BJ (cell line): ENCODE measurements around the gene IQCN. TPM values are rescaled to one million over a fixed set of nuclear protein-coding genes. Genes with fewer than 3 reads are reported as not detected.

Experiments
- CTCF ChIA-PET: fragments of 350-600 bp; formaldehyde crosslinking; extraction: SDS; loops from one replicate; lab custom pipeline; 2021; ENCODE audit warnings: antibody characterized with exemption, inconsistent platforms; lab: Yijun Ruan, JAX
- POLR2A ChIA-PET: fragments of 300-600 bp; sonication (Branson Sonifier 250); formaldehyde crosslinking; extraction: SDS; loops from one replicate; lab custom pipeline; 2021; ENCODE audit warnings: antibody characterized with exemption; lab: Charles Lee
- DNase-seq: peaks from one replicate; pipeline ENCODE4 v3.0.0-alpha.2; 2011; ENCODE audit warnings: low read depth
- H3K27me3 ChIP-seq: 2 replicates; pipeline ENCODE4 v1.6.0; 2011; ENCODE audit warnings: low read length; ENCODE audit not compliant: control insufficient read depth, insufficient read depth
- H3K36me3 ChIP-seq: 2 replicates; pipeline ENCODE4 v1.5.1; 2011; ENCODE audit warnings: low read length; ENCODE audit not compliant: control insufficient read depth, insufficient read depth
- H3K4me3 ChIP-seq: 2 replicates; pipeline ENCODE4 v1.5.1; 2011; ENCODE audit warnings: low read depth, mild to moderate bottlenecking, control low read depth, low read length
- CTCF ChIP-seq: IDR thresholded peaks from 2 replicates; pipeline ENCODE4 v1.5.1; 2011; ENCODE audit warnings: low read depth, mild to moderate bottlenecking, control low read depth, inconsistent platforms, low read length, moderate library complexity; ENCODE audit not compliant: insufficient read depth
- polyA plus RNA-seq: library from polyadenylated mRNA; depleted of rRNA; stranded (reverse); fragments of >200 nt; gene quantifications from 2 replicates; pipeline ENCODE4 v1.2.3, GENCODE V29; 2011

IQCN gene
- polyA plus RNA-seq, 1 experiment = 1.5 TPM

DNA sequence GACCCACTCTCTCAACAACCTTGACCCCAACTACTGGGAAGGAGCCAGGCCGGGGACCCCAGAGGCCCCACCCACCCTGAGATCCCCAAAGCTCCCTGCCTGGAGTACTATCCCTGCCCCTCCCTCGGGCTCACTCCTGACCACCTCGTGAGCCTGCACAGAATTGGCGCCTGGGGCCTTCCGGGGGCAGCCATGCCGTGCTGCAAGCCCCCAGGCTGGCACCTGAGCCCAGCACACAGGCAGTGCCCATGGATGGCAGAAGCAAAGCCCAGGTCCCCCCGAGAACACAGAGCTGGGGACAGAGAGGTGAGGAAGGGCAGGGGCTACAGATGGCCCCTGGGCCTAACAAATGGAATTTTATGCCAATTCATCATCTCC lies 34.7 kb upstream of the IQCN start:
- TF ChIP-seq CTCF = no peak
- CTCF ChIA-PET = interaction anchor here (2.2 to 2.7 kb wide), 2 partner anchors 29 to 30 kb away, joined by 8 to 9 read pairs; no protein-coding TSS in a partner anchor
- POLR2A ChIA-PET = no interaction called here
- H3K36me3 ChIP-seq = peaks cover 11% of the 10 kb centered on the region
- no peaks in the 10 kb centered on the region for H3K27me3 ChIP-seq
- no peak for DNase-seq
- H3K4me3 ChIP-seq = no peak overlapping the region

- no peak for TF ChIP-seq CTCF
- H3K27me3 ChIP-seq = no peaks in the 10 kb centered on the region
- no peak for DNase-seq
- ChIA-PET POLR2A (no interaction called here), CTCF (interaction anchor here (2.7 kb wide), 1 partner anchor 29 kb away, joined by 9 read pairs; no protein-coding TSS in a partner anchor)
- no peak overlapping the region for H3K4me3 ChIP-seq
- peaks cover 11% of the 10 kb centered on the region for H3K36me3 ChIP-seq
These were observed 34.0 kb upstream of the IQCN start for GRCh38 chr19:18308051-18308947.

DNA sequence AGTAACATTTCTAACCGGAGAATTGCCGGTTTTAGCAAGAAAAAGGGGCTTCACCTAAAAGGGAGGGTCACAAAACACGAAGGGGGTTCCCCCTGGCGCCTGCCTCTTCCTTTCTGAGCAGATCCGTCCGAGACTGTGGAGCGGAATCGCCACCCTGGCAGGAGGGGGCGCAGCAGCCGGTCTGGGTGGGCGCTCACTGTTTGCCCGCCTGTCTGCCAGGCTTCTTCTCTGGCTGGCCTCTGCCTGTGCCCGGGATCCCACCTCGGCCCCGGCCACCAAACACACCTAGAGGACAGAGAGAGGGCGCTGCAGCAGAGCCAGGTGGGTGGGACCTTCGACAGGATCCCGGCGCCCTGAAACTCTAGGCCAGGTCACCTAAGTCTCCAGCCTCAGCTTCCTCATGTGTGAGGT lies 33.0 kb upstream of the IQCN start:
- Histone ChIP-seq H3K27me3 (no peaks in the 10 kb centered on the region), H3K36me3 (peaks cover 9% of the 10 kb centered on the region), H3K4me3 (no peak overlapping the region)
- ChIA-PET POLR2A (no interaction called here), CTCF (interaction anchor here (2.7 kb wide), 1 partner anchor 28 kb away, joined by 9 read pairs; no protein-coding TSS in a partner anchor)
- no peak for TF ChIP-seq CTCF
- DNase-seq = no peak

DNA sequence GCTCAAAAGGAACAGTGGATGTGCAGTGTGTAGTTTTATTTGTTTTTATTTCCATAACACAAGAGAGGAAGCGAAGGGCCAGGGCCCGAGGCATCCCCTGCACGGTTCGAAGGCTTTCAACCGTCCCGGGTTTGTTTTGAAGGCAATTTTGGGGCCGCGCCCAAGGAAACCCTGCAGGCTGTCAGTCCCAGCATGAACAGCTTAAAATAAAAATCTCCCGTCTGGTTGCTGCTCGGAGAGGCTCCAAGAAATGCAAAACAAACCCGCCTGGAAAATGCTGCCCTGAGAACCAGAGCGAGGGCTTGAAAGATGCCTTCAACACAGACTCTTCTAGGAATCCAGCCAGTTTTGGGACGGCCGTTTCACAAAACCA lies 32.6 kb upstream of the IQCN start:
- H3K4me3 ChIP-seq = no peak overlapping the region
- no peak for TF ChIP-seq CTCF
- peaks cover 8% of the 10 kb centered on the region for H3K36me3 ChIP-seq
- CTCF ChIA-PET = interaction anchor here (2.7 kb wide), 1 partner anchor 28 kb away, joined by 9 read pairs; no protein-coding TSS in a partner anchor
- POLR2A ChIA-PET = no interaction called here
- DNase-seq = no peak
- no peaks in the 10 kb centered on the region for H3K27me3 ChIP-seq

DNA sequence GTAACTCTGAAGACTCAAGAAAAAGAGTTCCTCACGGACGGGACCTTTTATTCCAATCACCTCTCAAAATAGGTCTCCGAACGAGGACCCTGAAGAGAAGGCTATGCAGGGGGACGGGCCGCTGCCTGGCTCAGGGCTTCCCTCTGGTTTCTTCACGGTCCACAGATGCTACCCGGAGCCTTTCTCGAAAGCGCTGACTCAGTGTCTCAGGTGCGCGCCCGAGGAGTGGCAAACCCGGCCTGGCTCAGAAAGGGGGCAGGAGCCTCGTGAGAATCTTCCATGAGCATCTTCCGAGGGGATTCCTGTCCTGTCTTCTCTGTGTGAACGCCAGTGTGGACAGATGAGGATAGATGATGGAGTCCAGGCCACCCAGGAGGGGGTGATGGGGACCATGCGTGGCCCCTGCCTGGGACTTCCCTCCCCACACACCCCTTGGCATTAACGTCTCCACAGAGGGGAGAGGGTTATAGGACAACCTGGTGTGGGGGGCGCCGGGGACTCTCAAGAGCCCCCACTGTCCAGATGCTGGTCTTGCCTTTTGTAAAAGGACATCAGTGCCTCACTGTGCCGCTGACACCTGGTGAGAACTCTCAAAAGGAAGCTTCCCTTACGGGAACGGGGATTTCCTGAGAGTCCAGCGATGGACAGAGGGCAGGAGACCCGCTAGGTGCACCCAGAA lies 32.1 kb upstream of the IQCN start:
- POLR2A ChIA-PET = no interaction called here

More for the DNA sequence above, 32.1 kb upstream of the IQCN start:
- H3K27me3 ChIP-seq = no peaks in the 10 kb centered on the region
- H3K36me3 ChIP-seq = peaks cover 8% of the 10 kb centered on the region
- CTCF ChIA-PET = interaction anchor here (2.7 to 7.9 kb wide), 2 partner anchors 27 to 28 kb away, joined by 9 to 85 read pairs; partner anchors contain the start of genes IQCN and JUND
- no peak for DNase-seq
- no peak for TF ChIP-seq CTCF
- H3K4me3 ChIP-seq = no peak overlapping the region
